Neural progenitor cell (in vitro differentiated cells): ENCODE results near the gene NT5DC3.

Experiments
- EZH2 ChIP-seq: fragments of 200-600 bp; sonication (generic); IDR thresholded peaks from 2 replicates; pipeline ENCODE4 v1.6.1; 2017; ENCODE audit warnings: antibody characterized with exemption, mild to moderate bottlenecking, moderate library complexity
- EZH2phosphoT487 ChIP-seq: fragments of 200-600 bp; sonication (generic); IDR thresholded peaks from 2 replicates; pipeline ENCODE4 v1.6.1; 2017; ENCODE audit warnings: antibody characterized with exemption

DNA sequence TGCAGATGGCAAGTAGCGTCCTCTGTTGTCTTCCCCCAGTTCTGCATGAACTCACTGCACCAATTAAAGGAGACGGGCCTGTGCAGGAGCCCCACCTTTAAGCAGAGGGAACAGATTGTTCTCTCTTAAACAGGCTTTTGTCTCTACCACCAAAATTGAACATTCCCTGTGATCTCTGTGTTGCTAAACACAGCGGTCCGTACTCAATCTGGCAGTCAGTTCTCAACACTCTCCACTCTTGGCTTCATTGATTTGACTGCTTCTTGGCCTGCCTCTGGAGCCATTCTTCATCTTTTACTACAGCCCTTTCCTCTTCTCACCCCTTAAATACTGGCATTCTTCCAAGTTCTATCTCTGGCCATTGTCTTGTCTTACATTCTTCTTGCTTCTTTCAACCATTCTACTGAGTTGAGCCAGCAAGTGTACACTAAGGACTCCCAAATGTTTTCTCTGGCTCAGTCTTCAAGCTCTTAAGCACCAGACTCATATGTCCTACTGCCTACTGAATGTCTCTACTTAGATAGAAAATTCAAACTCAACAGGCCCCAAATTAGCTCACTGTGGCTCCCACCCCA lies 8.0 kb upstream of the NT5DC3 start:
- TF ChIP-seq EZH2phosphoT487 (no peak), EZH2 (no peak)
